ENCODE results near the gene OR2Y1. TPM values are rescaled to one million over a fixed set of nuclear protein-coding genes. Genes with fewer than 3 reads are reported as not detected.

Gene OR2Y1
- total RNA-seq, 1 experiment from 2014 or later, result not detected

DNA sequence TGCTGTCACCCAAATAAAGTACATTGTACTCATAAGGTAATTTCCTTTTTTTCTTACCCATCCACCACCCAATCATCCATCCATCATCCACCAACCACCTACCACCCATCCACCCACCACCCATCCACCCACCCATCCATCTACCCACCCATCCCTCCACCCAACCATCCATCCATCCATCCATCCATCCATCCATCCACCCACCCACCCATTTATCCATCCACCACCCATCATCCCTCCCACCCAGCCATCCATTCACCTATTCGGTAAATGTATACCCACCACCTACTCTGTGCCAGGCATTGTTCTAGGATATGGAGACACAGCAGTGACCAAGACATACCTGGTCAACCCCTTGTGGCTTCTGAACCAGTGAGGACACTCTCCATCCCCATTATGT lies 37.6 kb upstream of the OR2Y1 start:
- peaks cover 6% of the 10 kb centered on the region for H3K9me3 Mint-ChIP-seq (ENCODE audit: unreplicated experiment)
- DNase-seq (ENCODE audit: unreplicated experiment), result no peak
- no peaks in the 10 kb centered on the region for H3K4me1 Mint-ChIP-seq (ENCODE audit: insufficient read depth, unreplicated experiment)
- CTCF ChIA-PET, result no interaction called here
- no peaks in the 10 kb centered on the region for H3K36me3 Mint-ChIP-seq (ENCODE audit: insufficient read depth, unreplicated experiment)
- no peaks in the 10 kb centered on the region for H3K27me3 Mint-ChIP-seq (ENCODE audit: insufficient read depth, unreplicated experiment)
- no peak overlapping the region for H3K4me3 Mint-ChIP-seq (ENCODE audit: unreplicated experiment)
- POLR2A ChIA-PET, result interaction anchor here (1.6 kb wide), 1 partner anchor 33 kb away, joined by 3 read pairs; no protein-coding TSS in a partner anchor
- intact Hi-C loops (cut with micrococcal nuclease), result no loop called here
- BruUV-seq (replicated peaks), result no TSS peak
- TF ChIP-seq, protein P1, sequence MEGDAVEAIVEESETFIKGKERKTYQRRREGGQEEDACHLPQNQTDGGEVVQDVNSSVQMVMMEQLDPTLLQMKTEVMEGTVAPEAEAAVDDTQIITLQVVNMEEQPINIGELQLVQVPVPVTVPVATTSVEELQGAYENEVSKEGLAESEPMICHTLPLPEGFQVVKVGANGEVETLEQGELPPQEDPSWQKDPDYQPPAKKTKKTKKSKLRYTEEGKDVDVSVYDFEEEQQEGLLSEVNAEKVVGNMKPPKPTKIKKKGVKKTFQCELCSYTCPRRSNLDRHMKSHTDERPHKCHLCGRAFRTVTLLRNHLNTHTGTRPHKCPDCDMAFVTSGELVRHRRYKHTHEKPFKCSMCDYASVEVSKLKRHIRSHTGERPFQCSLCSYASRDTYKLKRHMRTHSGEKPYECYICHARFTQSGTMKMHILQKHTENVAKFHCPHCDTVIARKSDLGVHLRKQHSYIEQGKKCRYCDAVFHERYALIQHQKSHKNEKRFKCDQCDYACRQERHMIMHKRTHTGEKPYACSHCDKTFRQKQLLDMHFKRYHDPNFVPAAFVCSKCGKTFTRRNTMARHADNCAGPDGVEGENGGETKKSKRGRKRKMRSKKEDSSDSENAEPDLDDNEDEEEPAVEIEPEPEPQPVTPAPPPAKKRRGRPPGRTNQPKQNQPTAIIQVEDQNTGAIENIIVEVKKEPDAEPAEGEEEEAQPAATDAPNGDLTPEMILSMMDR (IDR thresholded peaks at IDR 0.05; ENCODE audit: unreplicated experiment), result no peak
- no peak overlapping the region for H3K27ac Mint-ChIP-seq (ENCODE audit: low read depth, unreplicated experiment)

DNA sequence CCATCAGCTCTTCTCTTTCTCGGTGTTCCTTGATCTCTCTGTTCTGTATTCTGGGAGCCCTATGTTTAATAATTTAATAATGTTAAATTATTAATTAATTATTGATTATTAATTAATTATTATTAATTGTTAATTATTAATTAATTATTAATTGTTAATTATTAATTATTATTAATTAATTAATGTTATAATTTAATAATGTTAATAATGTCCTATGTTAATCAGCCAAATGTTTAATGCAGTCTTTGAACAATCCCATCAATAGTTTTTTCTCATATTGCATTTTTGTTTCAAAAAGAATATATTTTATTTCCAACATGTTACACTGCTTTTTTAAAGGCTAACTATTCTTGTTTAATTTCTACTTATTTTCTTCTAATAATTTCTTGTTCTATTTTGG lies 36.5 kb upstream of the OR2Y1 start:
- TF ChIP-seq, protein P1 (IDR thresholded peaks at IDR 0.05; ENCODE audit: unreplicated experiment), result no peak
- Mint-ChIP-seq H3K27ac (ENCODE audit: low read depth, unreplicated experiment) (no peak overlapping the region), H3K9me3 (ENCODE audit: unreplicated experiment) (peaks cover 10% of the 10 kb centered on the region), H3K36me3 (ENCODE audit: insufficient read depth, unreplicated experiment) (no peaks in the 10 kb centered on the region), H3K4me1 (ENCODE audit: insufficient read depth, unreplicated experiment) (no peaks in the 10 kb centered on the region), H3K27me3 (ENCODE audit: insufficient read depth, unreplicated experiment) (no peaks in the 10 kb centered on the region), H3K4me3 (ENCODE audit: unreplicated experiment) (no peak overlapping the region)
- DNase-seq (ENCODE audit: unreplicated experiment), result no peak
- ChIA-PET CTCF (interaction anchor here (0.7 kb wide), 1 partner anchor 8 kb away, joined by 3 read pairs; no protein-coding TSS in a partner anchor), POLR2A (interaction anchor here (0.7 kb wide), 1 partner anchor 33 kb away, joined by 4 read pairs; no protein-coding TSS in a partner anchor)
- BruUV-seq (replicated peaks), result no TSS peak
- intact Hi-C loops (cut with micrococcal nuclease), result no loop called here

DNA sequence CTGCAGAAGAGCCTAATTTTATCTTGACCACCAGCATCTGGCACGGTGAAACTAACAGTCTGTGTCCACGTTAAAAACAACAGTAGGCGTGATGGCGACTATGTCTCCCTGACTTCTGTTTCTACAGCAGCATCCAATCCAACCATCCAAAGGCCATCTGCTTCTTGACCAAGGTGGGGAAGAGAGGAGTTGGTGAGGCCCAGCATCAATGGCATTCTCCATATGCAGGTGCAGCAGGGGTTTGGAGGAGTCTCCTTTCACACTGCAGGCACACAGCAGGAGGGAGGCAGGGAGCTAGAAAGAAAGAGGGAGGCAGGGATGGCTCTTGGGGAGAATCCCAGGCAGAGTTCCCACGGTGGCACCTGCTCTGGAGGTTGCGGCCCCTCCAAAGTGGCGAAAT lies 35.8 kb upstream of the OR2Y1 start:
- no peaks in the 10 kb centered on the region for H3K27me3 Mint-ChIP-seq (ENCODE audit: insufficient read depth, unreplicated experiment)
- TF ChIP-seq, protein P1 (IDR thresholded peaks at IDR 0.05; ENCODE audit: unreplicated experiment), result no peak
- H3K9me3 Mint-ChIP-seq (ENCODE audit: unreplicated experiment), result peaks cover 10% of the 10 kb centered on the region
- H3K4me1 Mint-ChIP-seq (ENCODE audit: insufficient read depth, unreplicated experiment), result no peaks in the 10 kb centered on the region
- H3K27ac Mint-ChIP-seq (ENCODE audit: low read depth, unreplicated experiment), result no peak overlapping the region
- intact Hi-C loops (cut with micrococcal nuclease), result no loop called here
- no peak overlapping the region for H3K4me3 Mint-ChIP-seq (ENCODE audit: unreplicated experiment)
- no peak for DNase-seq (ENCODE audit: unreplicated experiment)
- ChIA-PET CTCF (interaction anchor here (0.7 kb wide), 1 partner anchor 9 kb away, joined by 3 read pairs; no protein-coding TSS in a partner anchor), POLR2A (interaction anchor here (0.7 kb wide), 1 partner anchor 34 kb away, joined by 4 read pairs; no protein-coding TSS in a partner anchor)
- no peaks in the 10 kb centered on the region for H3K36me3 Mint-ChIP-seq (ENCODE audit: insufficient read depth, unreplicated experiment)
- no TSS peak for BruUV-seq (replicated peaks)

DNA sequence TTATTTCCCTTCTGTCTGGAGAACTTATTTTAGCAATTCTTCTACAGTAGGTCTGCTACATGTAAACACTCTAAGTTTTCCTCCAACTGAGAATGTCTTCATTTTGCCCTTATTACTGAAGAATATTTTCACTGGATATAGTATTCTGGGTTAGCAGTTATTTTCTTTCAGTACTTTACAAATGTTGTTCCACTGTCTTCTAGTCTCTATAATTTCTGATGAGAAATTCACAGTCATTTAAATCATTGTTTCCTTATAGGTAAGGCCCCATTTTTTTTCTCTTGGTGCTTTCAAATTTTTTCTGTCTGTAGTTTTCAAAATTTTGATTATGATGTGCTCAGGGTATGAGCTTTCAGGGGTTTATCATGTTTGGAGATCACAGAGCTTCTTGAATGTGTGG lies 32.0 kb upstream of the OR2Y1 start:
- no peak for DNase-seq (ENCODE audit: unreplicated experiment)
- BruUV-seq (replicated peaks), result no TSS peak
- ChIA-PET POLR2A (no interaction called here), CTCF (no interaction called here)
- Mint-ChIP-seq H3K27ac (ENCODE audit: low read depth, unreplicated experiment) (no peak overlapping the region), H3K36me3 (ENCODE audit: insufficient read depth, unreplicated experiment) (no peaks in the 10 kb centered on the region), H3K4me1 (ENCODE audit: insufficient read depth, unreplicated experiment) (no peaks in the 10 kb centered on the region), H3K9me3 (ENCODE audit: unreplicated experiment) (peaks cover 14% of the 10 kb centered on the region), H3K4me3 (ENCODE audit: unreplicated experiment) (no peak overlapping the region), H3K27me3 (ENCODE audit: insufficient read depth, unreplicated experiment) (peaks cover 3% of the 10 kb centered on the region)
- TF ChIP-seq, protein P1 (IDR thresholded peaks at IDR 0.05; ENCODE audit: unreplicated experiment), result no peak
- intact Hi-C loops (cut with micrococcal nuclease), result no loop called here
